Activated CD8-positive, alpha-beta memory T cell treated with anti-CD3 and anti-CD28 coated beads for 1 hour (primary cell): ENCODE measurements around the gene SMURF2.
"Not testable (repeated sequence)": the region's sequence is repeated elsewhere in the genome, so short reads cannot be mapped to it uniquely, and the experiment has no call there.

Source experiments
- DNase-seq, 2 donors: peaks; one replicate each; pipeline ENCODE4 v3.0.0-alpha.2; 2020; ENCODE audit warnings: low read depth in 1 of 2; ENCODE audit errors: extremely low read depth in 1 of 2

Gene SMURF2

DNA sequence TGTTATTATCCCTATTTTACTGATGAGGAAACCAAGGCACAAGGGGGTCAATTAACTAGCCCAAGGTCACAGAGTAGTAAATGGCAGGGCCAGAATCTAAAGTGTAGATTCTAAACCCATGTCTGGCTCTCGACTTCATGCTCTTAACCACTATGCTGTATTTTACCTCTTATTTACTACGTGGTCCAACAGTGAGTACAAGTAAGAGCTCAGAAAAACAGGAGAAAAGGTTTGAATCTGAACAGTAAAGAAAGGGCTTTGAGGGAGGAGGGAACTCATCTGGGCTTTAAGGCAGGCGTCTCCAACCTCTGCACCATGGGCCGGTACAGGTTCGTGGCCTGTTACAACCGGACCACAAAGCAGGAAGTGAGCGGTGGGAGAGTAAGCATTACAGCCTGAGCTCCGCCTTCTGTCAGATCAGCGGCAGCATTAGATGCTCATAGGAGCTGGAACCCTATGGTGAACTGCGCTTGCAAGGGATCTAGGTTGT lies 62.9 kb downstream of the SMURF2 start:
- DNase-seq = peak; percentile 10 to 34

DNA sequence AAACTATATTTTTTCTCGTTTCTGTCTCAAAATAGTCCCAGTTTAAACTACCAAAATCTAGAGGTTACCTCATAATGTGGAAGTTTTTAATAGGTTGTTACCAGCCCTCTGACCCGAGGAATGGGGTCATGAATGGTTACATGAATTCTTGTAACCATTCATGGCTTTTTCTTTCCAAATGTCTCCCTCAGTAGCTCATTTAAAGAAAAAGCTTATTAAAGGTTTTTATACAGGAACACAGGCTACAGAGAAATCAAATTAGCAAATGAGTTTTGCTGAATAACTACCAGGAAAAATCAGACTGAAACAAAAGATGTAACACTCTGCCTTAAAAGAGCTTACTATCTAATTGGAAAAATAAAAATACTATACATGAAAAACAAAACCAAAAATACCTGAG lies 63.4 kb downstream of the SMURF2 start:
- DNase-seq = no peak

DNA sequence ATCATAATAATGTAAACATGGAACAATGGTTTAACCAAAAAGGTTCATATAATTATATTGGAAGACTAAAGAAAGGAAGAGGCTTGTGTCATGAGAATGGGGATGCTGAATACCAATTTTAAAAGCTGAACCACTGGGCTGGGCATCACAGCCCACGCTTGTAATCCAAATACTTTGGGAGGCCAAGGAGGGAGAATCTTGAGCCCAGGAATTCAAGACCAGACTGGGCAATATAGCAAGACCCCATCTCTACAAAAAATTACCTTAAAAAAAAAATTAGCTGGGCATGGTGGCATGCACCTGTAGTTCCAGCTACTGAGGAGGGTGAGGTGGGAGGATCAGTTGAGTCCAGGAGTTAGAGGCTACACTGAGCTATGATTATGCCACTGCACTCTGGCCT lies 65.1 kb downstream of the SMURF2 start:
- no peak for DNase-seq

DNA sequence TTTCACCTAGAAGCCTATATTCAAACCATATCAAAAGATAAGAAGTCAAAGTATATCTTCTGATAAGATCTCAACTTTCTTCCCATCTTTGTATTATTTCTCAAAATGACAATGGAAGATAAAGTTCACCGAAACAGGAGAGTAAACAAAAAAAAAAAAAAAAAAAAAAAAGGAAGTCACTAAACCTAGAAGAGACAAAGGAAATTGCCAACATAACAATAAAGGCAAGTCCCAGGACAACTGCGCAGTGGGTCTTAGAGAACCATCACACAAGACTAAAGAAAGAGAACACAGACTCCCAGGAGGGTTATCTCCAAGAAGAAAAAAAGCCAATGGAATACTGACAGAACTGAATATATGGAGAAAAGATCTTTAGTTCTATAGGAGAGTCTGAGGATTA lies 65.7 kb downstream of the SMURF2 start:
- DNase-seq = no peak

DNA sequence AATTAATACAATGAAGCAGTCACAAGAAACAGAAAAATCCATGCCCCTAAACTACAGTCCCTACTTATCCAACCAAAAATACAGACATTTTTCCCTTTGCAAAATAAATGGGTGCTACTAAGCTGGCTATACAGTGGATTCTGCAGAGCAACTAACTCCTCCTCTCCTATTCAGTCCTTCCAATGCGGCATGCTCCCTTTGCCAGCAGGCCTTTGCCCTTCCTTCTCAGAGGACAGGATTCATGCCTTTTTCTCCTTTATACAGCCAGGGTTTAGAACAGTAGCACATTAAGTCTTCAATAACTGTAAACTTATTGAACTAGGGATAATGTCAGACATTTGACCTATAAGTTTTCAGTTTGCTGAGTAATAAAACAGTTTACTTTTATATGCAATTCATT lies 70.2 kb downstream of the SMURF2 start:
- no peak for DNase-seq

DNA sequence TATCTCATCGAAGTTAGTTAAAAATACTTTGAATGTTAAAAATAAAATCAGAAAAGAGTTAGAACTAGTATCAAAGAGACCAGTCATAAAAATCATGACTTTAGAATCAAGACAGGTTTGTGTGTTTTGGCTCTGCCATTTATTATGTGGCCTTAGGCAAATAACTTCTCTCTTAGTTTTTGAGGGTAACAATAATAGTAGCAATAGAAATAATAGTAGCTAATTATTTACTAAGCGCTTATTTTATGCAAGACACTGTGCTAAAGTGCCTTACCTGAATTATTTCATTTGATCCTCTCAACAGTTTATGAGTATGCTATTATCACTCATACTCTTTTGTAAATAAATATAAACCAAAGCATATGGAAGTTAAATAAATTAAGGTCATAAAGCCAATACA lies 77.0 kb downstream of the SMURF2 start:
- no peak for DNase-seq

DNA sequence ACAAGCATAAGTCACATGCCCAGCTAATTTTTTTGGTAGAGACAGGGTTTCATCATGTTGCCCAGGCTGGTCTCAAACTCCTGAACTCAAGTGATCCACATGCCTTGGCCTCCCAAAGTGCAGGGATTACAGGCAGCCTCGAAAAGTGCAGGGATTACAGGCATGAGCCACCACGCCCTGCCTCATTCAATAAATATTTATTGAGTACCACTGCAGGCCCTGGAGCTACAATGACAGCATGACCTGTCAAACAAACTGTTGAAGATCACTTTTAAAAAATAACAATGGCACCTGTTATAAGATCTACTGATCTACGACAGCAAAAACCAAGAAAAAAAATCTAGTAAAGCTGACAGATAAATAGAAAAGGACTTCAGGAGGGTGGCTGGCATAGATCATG lies 79.1 kb downstream of the SMURF2 start:
- DNase-seq = no peak

DNA sequence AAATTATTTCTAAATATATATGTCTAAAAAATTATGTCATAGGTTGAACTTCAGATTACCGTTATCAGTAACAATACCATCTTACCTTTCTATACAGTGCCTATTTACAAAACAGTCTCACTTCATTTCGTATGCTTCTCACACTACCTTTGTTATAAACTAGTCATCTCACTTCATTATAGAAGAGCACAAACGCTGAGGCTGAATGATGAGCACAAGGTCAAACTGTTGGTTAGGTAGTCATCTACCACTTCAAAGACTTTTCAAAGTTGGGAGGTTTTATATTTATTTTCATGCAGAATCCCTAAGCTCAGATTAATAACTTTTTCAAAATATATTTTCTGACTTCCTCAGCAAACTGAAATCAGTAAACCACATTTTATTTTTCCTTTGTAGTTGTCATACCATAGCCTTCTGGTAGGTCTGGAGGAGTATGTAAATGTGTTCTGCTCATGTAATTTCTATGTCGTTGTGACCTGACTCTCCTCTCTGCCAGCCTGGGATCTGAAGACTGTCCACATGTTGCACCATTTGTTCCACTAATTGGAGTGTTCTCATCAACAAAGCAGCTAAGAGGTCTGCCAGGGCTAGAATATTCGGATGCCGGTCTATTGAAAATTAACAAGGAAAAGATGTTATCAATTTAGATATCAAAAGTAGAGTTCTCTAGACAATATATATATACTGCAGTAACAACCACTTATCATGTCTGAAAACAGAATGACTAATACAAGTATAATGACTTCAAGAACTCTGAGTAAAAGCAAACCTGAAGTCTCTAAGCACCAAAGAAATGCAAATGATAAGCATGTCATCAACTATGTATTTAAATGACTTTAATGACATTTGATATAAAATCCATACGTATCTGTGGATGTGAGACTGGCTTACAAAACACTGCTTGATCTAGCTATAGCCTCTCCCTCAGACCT lies 81.5 kb downstream of the SMURF2 start:
- no peak for DNase-seq

DNA sequence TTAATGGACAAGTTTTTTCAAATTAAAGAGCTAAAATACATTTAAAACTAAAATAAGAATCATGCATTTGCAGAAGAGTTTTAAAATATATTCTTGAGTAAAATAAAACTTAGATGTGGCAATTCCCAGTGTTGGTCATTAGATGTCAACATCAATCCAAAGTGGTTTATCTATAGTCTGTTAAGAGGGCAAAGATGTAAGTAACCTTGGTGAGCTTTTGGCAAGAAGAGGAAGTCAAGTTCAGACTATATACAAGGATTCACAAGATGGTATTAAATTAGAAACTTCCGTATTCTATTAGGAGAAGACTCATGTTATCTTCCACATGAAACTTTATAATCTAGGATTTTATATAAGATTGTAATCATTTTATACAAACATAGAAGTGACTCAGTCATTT lies 82.2 kb downstream of the SMURF2 start:
- no peak for DNase-seq

DNA sequence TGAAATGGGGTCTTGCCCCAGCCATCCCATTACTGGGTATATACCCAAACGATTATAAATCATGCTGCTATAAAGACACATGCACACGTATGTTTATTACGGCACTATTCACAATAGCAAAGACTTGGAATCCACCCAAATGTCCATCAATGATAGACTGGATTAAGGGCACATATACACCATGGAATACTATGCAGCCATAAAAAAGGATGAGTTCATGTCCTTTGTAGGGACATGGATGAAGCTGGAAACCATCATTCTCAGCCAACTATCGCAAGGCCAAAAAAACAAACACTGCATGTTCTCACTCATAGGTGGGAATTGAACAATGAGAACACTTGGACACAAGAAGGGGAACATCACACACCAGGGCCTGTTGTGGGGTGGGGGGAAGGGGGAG lies 85.1 kb downstream of the SMURF2 start:
- DNase-seq = not testable (repeated sequence)

DNA sequence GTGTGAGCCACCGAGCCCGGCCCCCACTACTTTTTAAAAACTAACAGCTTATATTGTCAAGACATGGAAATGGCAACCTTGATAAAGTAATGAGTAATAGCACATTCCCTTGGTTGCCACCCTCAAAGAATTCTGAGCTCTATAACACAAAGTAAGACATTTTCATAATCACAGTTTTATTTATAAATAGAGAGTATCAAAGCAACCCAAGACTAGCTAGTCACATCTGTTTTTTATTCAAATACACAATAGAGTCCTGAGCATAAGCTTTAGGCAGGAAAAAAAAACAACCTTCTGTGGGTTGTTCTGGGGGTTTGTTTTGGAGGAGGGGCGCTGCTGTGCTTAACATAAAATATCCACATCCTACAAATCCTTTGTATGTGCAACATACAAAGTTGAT lies 86.7 kb downstream of the SMURF2 start:
- no peak for DNase-seq

DNA sequence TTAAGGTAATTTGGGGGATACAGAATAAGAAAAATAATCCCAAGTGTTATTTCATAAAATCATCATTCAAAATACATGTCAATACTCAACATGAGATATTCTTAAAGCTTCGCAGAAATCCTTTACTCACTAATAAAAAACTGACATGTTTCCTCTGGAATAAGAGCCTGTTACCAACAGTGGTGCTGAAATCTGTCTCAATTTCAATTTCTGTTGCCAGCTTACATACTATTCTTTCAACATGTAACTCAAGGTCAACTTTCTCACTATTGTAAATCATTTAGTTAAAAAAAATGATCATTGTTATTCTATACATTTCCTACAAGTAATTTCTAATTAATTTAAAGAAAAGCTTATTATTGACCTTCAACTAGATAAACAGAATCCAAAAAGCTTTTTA lies 87.5 kb downstream of the SMURF2 start:
- DNase-seq = no peak

DNA sequence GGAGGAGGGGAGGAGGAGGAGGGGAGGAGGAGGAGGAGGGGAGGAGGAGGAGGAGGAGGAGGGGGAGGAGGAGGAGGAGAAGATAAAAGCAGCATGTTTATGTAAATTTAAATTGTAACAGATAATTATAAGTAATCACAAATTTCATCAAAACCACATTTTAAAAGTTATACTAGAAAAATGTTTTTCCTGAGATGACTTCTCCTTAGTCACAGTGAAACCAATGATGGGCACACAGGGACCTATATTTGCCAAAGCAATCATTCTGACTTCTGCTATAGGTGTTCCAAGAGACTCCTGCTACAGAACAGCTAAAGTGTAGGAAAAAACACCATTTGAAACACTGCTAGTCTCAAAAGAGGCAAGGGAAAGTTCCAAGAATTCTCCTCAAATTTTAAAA lies 88.9 kb downstream of the SMURF2 start:
- DNase-seq = no peak

DNA sequence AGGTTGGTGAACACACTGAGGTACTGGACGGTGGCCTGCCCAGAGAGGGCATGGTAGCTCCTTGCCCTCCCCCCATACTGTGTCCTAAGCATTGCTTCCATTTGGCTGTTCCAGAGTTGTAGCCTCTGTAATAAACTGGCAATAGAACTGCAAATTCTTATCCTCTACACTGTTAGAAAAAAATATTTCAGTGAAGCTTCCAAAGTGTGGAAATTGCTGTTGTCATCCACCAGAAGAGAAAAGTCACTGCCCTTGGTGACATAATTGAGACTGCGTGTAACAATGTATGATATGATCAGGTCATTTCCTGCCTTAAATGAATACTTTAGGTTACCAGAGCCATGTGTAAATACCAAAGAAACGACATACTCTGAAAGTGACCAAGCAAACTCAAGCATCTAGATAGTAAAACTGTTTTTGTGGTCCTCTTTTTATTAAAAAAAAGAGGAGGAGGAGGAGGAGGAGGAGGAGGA lies 89.4 kb downstream of the SMURF2 start:
- DNase-seq = no peak

DNA sequence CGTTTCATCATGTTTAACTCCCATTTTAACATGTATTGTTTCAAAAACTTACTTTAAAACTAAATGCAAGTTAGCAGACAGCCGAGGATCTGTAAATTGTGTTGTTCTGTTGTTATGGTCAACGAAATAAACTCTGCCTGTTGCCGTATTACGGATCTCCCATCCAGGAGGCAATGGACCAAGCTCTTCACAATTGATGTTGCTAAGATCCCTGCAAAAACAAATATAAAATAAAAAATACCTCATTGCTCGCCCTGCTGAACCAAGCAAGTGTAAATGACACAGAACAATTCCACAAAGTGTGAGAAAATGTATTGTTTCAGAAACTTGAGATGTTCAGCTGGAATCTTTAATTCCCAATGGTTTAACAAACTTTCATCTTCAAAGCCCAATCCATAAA lies 90.4 kb downstream of the SMURF2 start:
- DNase-seq = no peak

DNA sequence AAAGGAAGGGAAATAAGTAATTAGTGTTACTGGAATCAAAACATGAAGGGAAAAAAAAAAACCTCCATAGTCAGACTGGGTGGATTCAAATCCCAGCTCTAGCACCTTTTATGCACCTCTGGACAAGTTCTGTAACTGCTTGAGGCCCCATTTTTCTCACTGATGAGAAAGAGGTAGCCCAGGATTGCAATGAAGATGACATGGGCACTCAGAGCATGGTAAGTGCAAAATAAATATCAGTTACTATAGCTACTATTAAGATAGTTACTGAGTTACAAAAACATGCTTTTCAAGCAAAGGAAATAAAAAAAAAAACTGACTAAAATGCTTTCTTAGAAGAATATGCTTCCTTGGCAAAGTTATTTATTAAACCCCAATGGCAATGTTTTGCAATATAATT lies 96.5 kb downstream of the SMURF2 start:
- DNase-seq = no peak

DNA sequence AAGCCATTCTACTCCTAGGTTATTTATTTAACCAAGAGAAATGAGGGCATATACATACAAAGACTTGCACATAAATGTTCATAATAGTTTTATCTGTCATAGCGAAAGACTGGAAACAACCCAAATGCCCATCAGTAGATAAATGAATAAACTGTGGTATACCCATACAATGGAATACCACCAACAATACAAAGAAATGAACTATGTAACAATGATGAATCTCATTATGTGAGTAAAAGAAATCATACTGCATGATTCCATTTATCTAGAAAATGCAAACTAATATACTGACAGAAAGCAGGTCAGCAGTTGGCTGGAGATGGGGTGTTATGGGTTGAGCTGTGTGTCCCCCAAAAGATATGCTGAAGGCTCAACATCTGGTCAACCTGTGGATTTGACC lies 98.0 kb downstream of the SMURF2 start:
- DNase-seq = no peak

DNA sequence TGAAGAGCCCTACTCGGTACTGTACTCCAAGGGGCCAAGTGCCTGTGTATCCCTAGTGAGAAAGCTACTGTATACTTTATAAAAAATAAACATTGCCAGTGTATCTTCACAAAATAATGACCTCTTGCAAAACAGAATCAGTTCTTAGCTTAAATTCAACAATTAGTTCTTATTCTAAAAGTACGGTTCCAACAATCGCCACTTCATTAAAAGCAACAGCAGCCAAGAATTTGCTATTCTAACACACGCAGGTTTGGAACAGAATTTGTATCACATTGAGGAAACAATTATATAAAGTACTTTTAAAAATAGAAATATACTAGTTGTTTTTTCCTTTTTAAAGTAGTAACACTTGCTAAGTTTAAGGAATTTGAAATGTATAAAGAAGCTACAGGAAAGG lies 106.8 kb downstream of the SMURF2 start:
- no peak for DNase-seq

DNA sequence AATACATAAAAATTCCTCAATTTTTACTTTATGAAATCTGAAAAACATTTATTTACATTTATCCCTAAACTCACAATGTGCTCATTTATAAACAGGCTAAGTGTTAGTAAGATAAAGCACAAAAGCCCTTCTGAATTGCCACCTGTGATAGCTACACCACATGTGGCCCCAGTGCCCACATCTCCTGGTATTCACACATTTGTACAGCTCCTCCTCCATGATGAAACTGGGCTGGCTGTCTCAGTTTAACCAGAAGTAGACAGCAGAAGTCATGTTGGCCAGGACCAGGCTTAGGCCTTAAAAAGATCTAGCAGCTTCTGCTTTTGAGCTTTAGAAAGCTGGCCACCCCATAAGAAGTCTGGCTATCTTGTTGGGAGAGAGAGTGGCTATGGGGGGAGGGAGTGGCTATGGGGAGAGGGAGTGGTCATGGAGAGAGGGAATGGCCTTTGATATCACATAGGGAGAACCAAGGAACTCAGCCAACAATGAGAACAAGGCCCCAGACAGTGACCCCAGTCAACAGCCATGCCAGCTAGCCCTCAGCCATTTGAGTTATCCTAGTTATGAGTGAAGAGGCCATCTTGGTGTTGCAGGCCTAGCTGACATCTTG lies 108.0 kb downstream of the SMURF2 start:
- DNase-seq = no peak

DNA sequence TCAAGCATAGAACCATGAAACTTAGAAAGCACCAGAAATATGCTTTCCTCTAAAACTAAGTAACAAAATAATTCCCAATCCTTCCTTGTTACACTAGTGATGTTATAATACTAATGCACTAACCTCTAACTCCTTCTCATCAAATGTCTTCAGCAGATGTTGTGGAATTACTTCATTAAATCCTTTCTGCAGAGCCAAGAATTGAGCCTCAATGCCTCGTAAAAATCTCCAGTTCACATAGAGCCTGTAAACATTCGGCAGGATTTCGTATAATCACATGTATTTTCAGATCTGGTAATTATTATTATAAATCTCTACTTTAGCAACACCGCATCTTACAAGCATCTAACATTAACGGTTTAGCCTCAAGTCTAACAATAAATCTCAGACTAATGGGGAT lies 110.6 kb downstream of the SMURF2 start:
- no peak for DNase-seq

DNA sequence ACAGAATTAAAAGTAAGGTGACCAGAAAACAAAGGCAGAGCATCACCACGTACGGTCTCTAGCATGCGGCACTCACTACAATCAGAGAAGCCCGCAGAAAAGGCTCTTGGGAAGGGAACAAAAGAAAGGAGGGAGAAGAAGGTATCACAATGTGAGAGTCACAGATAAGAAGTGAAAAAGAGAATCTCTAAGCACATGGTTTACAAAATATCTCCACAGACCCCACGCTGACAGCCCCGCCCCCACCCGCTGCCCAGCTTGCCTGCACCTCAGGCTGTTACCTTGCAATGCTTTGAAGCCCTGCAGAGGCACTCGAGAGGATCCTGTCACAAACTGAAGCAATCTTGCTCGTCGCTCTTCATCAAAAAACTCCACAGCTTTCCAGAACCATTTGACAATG lies 114.8 kb downstream of the SMURF2 start:
- DNase-seq = no peak

DNA sequence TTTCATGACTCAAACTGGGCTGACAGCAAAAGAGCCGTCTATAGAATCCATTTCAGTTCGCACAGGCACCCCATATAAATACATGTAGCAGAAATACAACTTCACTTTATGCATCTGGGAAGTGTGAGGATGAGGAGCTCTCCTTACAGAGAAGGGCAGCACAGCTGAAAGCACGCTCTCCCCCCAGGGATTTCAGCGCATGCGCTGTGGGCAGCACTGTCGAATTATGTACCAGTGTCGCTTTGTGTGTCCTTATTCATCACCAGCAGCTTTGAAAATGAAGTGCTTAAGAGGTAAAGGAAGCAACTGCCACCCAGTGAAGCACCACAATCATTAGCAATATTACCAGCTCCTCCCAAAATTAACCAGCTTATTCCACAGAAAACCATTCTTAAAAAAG lies 115.4 kb downstream of the SMURF2 start:
- no peak for DNase-seq
